Endothelial cell of umbilical vein (primary cell): ENCODE measurements around the gene KCNJ3. TPM values are rescaled to one million over a fixed set of nuclear protein-coding genes. Genes with fewer than 3 reads are reported as not detected.

Experiments used
- BruUV-seq: library from RNA; stranded (reverse); fragments of 400-500 nt; replicated peaks from 2 replicates; lab custom pipeline; 2021; lab: Mats Ljungman, UMichigan
- CTCF ChIA-PET: fragments of 300-600, 350-600 bp; sonication (Branson Sonifier 250); formaldehyde crosslinking; loops from one replicate; lab custom pipeline; 2021; ENCODE audit warnings: antibody characterized with exemption, inconsistent platforms; lab: Charles Lee
- POLR2A ChIA-PET: fragments of 300-600, 350-600 bp; sonication (Branson Sonifier 250); formaldehyde crosslinking; loops from one replicate; lab custom pipeline; 2021; ENCODE audit warnings: antibody characterized with exemption, inconsistent platforms; lab: Charles Lee
- DNase-seq: peaks from one replicate; pipeline ENCODE4 v3.0.0-alpha.2; 2011; ENCODE audit warnings: low read depth, low spot score
- FAIRE-seq: peaks from 2 replicates; lab custom pipeline; 2011; peaks lifted over from hg19 to GRCh38; lab: Jason Lieb, UNC
- H2AFZ ChIP-seq: 2 replicates; pipeline ENCODE4 v1.6.0; 2012; ENCODE audit warnings: low read depth, low read length, control low read depth, inconsistent platforms
- H3K27ac ChIP-seq: 2 replicates; pipeline ENCODE4 v1.5.1; 2011; ENCODE audit warnings: low read depth, mild to moderate bottlenecking, control low read depth, low read length, moderate library complexity; ENCODE audit not compliant: insufficient read depth
- H3K27me3 ChIP-seq, 2 experiments: 2 replicates each; pipeline versions ENCODE4 v1.6.0 to v1.6.1; 2011; ENCODE audit warnings: low read length in 2 of 2, mixed read lengths in 1 of 2; ENCODE audit not compliant: control insufficient read depth in 2 of 2, insufficient read depth in 2 of 2
- H3K36me3 ChIP-seq, 2 experiments: 2 replicates in 1 of 2; 3 replicates in 1 of 2; pipeline ENCODE4 v1.5.1; 2011; ENCODE audit warnings: low read length in 2 of 2, mild to moderate bottlenecking in 1 of 2, moderate library complexity in 1 of 2; ENCODE audit not compliant: control insufficient read depth in 2 of 2, insufficient read depth in 2 of 2; ENCODE audit errors: extremely low read depth in 1 of 2
- H3K4me1 ChIP-seq: 3 replicates; pipeline ENCODE4 v1.5.1; 2011; ENCODE audit warnings: mild to moderate bottlenecking, low read length; ENCODE audit not compliant: control insufficient read depth, insufficient read depth; ENCODE audit errors: extremely low read depth
- H3K4me2 ChIP-seq: 2 replicates; pipeline ENCODE4 v1.6.1; 2011; ENCODE audit warnings: low read length, control low read depth, mixed read lengths; ENCODE audit not compliant: insufficient read depth
- H3K4me3 ChIP-seq, 3 experiments: fragments of 200-600 bp in 1 of 3; sonication (generic), shearing (Covaris generic) in 1 of 3; replicated peaks in 1 of 3; 2 replicates each; pipeline ENCODE4 v1.5.1; 2011 to 2016; ENCODE audit warnings: control low read depth in 3 of 3, low read length in 3 of 3, mild to moderate bottlenecking in 2 of 3, inconsistent platforms in 1 of 3, low read depth in 1 of 3, moderate library complexity in 1 of 3; ENCODE audit not compliant: insufficient read depth in 1 of 3
- H3K79me2 ChIP-seq: 2 replicates; pipeline ENCODE4 v1.6.0; 2012; ENCODE audit warnings: low read length, inconsistent platforms; ENCODE audit not compliant: control insufficient read depth, insufficient read depth
- H3K9ac ChIP-seq: replicated peaks from 2 replicates; pipeline ENCODE3; 2011; ENCODE audit warnings: low read length, control low read depth; ENCODE audit not compliant: insufficient read depth; ENCODE audit errors: extremely low read depth
- H3K9me1 ChIP-seq: replicated peaks from 3 replicates; pipeline ENCODE4 v1.6.0; 2011; ENCODE audit warnings: mild to moderate bottlenecking, low read length; ENCODE audit not compliant: control insufficient read depth, insufficient read depth; ENCODE audit errors: extremely low read depth
- H3K9me3 ChIP-seq: replicated peaks from 2 replicates; pipeline ENCODE4 v1.5.1; 2012; ENCODE audit warnings: low read length, inconsistent platforms; ENCODE audit not compliant: control insufficient read depth, insufficient read depth
- H4K20me1 ChIP-seq: replicated peaks from 2 replicates; pipeline ENCODE3; 2011; ENCODE audit warnings: mild to moderate bottlenecking, low read length; ENCODE audit not compliant: control insufficient read depth, insufficient read depth; ENCODE audit errors: extremely low read depth
- CTCF ChIP-seq, 2 donors: IDR thresholded peaks; 1 replicate in 1 of 2; 2 replicates in 1 of 2; pipeline ENCODE4 v1.5.1; 2011; ENCODE audit warnings: low read length in 2 of 2, mild to moderate bottlenecking in 2 of 2, moderate library complexity in 2 of 2, control low read depth in 1 of 2, inconsistent platforms in 1 of 2, low read depth in 1 of 2; ENCODE audit not compliant: insufficient read depth in 1 of 2; ENCODE audit errors: extremely low read depth in 1 of 2
- EZH2 ChIP-seq: IDR thresholded peaks from 2 replicates; pipeline ENCODE4 v1.6.1; 2012; ENCODE audit warnings: borderline replicate concordance, low read depth, mild to moderate bottlenecking, moderate library complexity, low read length, inconsistent platforms; ENCODE audit not compliant: severe bottlenecking
- FOS ChIP-seq: IDR thresholded peaks from 2 replicates; pipeline ENCODE4 v1.6.1; 2011; ENCODE audit warnings: mild to moderate bottlenecking, low read length, moderate library complexity, borderline replicate concordance; ENCODE audit not compliant: insufficient read depth
- GATA2 ChIP-seq: IDR thresholded peaks from 2 replicates; pipeline ENCODE4 v1.7.0; 2011; ENCODE audit warnings: low read depth, mild to moderate bottlenecking, moderate library complexity, mixed read lengths, low read length; ENCODE audit not compliant: insufficient read length, insufficient read depth
- JUN ChIP-seq: IDR thresholded peaks from 2 replicates; pipeline ENCODE4 v1.6.1; 2011; ENCODE audit warnings: borderline replicate concordance, low read depth; ENCODE audit not compliant: insufficient read length, insufficient read depth
- MAX ChIP-seq: IDR thresholded peaks from 2 replicates; pipeline ENCODE4 v1.6.1; 2011; ENCODE audit not compliant: insufficient read depth, insufficient read length
- MYC ChIP-seq: IDR thresholded peaks from one replicate; pipeline ENCODE4 v1.6.1; 2011; ENCODE audit warnings: mild to moderate bottlenecking, low read depth, low read length
- POLR2A ChIP-seq: IDR thresholded peaks from 2 replicates; pipeline ENCODE4 v1.6.1; 2012; ENCODE audit warnings: low read depth, mild to moderate bottlenecking, control low read depth, low read length
- POLR2AphosphoS5 ChIP-seq: IDR thresholded peaks from 2 replicates; pipeline ENCODE4 v1.6.1; 2012; ENCODE audit warnings: low read depth, mild to moderate bottlenecking, control low read depth, low read length, moderate library complexity; ENCODE audit not compliant: insufficient read depth
- dilution Hi-C: fragments of 300-500 bp; cut with MboI; formaldehyde crosslinking; loops from one replicate; pipeline ENCODE4 v1.15.0; 2019; ENCODE audit warnings: low sequenced_read_pairs; ENCODE audit not compliant: extremely low pct_ligation_motif_present
- intact Hi-C: fragments of 100-400 bp; cut with micrococcal nuclease; formaldehyde crosslinking; loops from one replicate; pipeline ENCODE4 v1.10.0; 2022
- polyA plus RNA-seq, 4 experiments: library from polyadenylated mRNA; depleted of rRNA in 3 of 4; stranded (reverse) in 3 of 4; unstranded in 1 of 4; fragments of >200 nt; gene quantifications; 2 replicates each; pipeline versions ENCODE4 v1.2.1 to v1.2.3, GENCODE V29; 2011 to 2012; ENCODE audit warnings: missing spikeins in 1 of 4
- total RNA-seq: library from RNA; stranded (reverse); gene quantifications from 2 replicates; pipeline ENCODE4 v1.2.3, GENCODE V29; 2021

The KCNJ3 gene
- total and polyA plus RNA-seq, 2 donors (not counting 3 experiments of a cell fraction or from before 2014, with no cell fraction given) = not detected

- no TSS peak for BruUV-seq
- ChIA-PET CTCF (no interaction called here), POLR2A (no interaction called here)
- H3K4me3 ChIP-seq = no peak overlapping the region
- H3K36me3 ChIP-seq = no peaks in the 10 kb centered on the region
- H3K9me1 ChIP-seq = no peaks in the 10 kb centered on the region
- FAIRE-seq = no peak
- TF ChIP-seq MAX (no peak), GATA2 (no peak), POLR2AphosphoS5 (no peak), CTCF (IDR thresholded peaks at IDR 0.05; ENCODE audit: extremely low read depth in 1 of 2, insufficient read depth in 1 of 2, low read depth in 1 of 2, low read length in 2 of 2) (no peak), JUN (no peak), POLR2A (no peak), MYC (no peak), FOS (no peak), EZH2 (no peak)
- no peaks in the 10 kb centered on the region for H3K79me2 ChIP-seq
- H3K9ac ChIP-seq = no peak overlapping the region
- no peak overlapping the region for H3K27ac ChIP-seq
- intact Hi-C loops = no loop called here
- H3K4me2 ChIP-seq = no peak overlapping the region
- H3K9me3 ChIP-seq = no peaks in the 10 kb centered on the region
- no peaks in the 10 kb centered on the region for H4K20me1 ChIP-seq
- H3K4me1 ChIP-seq = no peaks in the 10 kb centered on the region
- dilution Hi-C loops = no loop called here
- no peak overlapping the region for H2AFZ ChIP-seq
- no peak for DNase-seq
- no peaks in the 10 kb centered on the region for H3K27me3 ChIP-seq
These were observed 134.2 kb downstream of the KCNJ3 start for GRCh38 chr2:154832711-154833110.
